Epithelial cell of esophagus (primary cell): ENCODE results near the gene REPIN1.

Experiments
- DNase-seq: peaks from one replicate; pipeline ENCODE4 v3.0.0; 2010; ENCODE audit warnings: low read depth
- H3K4me3 ChIP-seq: 2 replicates; pipeline ENCODE4 v1.5.1; 2011; ENCODE audit warnings: mild to moderate bottlenecking, low read length, control low read depth
- CTCF ChIP-seq: IDR thresholded peaks from 2 replicates; pipeline ENCODE4 v1.5.1; 2011; ENCODE audit warnings: low read depth, mild to moderate bottlenecking, low read length, control low read depth, inconsistent platforms; ENCODE audit not compliant: insufficient read depth; ENCODE audit errors: missing control alignments

The REPIN1 gene

DNA sequence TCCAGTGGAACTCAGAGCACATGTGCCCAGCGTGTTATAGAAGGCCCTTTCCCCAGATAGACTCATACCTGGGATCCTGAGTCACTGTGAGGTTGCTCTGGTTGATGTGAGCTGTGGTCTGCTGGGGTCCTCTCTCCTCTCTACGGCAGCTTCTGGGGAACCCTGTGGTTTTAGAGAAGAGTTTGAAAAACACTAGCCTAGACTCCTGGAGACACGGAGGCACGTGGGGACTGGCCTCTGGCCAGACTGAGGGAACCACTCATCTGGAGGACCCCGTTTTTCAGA lies 20.9 kb downstream of the REPIN1 start:
- TF ChIP-seq CTCF: no peak
- DNase-seq: no peak
- no peak overlapping the region for H3K4me3 ChIP-seq

DNA sequence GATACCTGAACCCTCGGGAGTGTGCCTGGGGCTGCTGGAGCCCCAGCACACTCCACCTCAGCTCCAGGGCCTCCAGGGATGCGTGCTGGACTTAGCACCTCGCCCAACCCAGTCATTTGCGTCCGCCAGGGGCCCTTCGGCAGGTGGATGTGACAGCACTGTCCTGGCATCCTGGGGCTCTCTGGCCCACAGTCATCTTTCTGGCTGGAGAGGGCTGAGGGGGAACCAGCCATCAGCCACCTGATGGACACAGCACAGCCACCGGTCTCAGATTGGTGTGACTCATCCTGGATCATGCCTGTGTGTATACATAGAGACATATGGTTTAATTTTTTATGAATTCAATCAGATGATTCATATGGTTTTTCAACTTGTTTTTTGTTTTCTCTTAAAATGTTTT lies 21.6 kb downstream of the REPIN1 start:
- DNase-seq: peak; percentile 51
- TF ChIP-seq CTCF: no peak
- H3K4me3 ChIP-seq: no peak overlapping the region

GRCh38 chr7:150393325-150393724 lies 24.7 kb downstream of the REPIN1 start:
- H3K4me3 ChIP-seq: no peak overlapping the region
- no peak for TF ChIP-seq CTCF
- no peak for DNase-seq

DNA sequence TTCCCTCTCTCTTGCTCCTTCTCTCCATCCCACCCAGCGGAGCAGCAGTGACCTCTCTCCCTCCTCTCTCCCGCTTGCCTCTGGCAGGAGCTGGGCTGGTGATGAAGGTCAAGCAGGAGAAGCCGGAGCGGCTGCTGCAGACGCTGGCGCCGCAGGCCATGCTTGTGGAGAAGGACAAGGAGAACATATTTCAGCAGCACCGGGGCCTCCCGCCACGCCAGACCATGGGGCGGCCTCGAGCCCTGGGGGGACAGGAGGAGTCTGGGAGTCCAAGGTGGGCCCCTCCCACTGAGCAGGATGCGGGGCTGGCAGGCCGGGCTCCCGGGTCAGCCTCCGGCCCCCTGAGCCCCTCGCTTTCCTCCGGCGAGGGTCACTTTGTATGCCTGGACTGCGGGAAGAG lies 27.8 kb downstream of the REPIN1 start:
- DNase-seq: no peak
- no peak overlapping the region for H3K4me3 ChIP-seq
- no peak for TF ChIP-seq CTCF

- no peak overlapping the region for H3K4me3 ChIP-seq
- DNase-seq: no peak
- no peak for TF ChIP-seq CTCF
Observed at GRCh38 chr7:150396851-150397260, 28.2 kb downstream of the REPIN1 start.

GRCh38 chr7:150397346-150398107 lies 28.9 kb downstream of the REPIN1 start:
- H3K4me3 ChIP-seq: no peak overlapping the region
- TF ChIP-seq CTCF: no peak
- DNase-seq: no peak

GRCh38 chr7:150398108-150398964 lies 29.7 kb downstream of the REPIN1 start:
- no peak for DNase-seq

More at GRCh38 chr7:150398108-150398964, 29.7 kb downstream of the REPIN1 start:
- TF ChIP-seq CTCF: no peak
- H3K4me3 ChIP-seq: no peak overlapping the region
